SKM-1 treated with dmso at 0.1 percent for 144 hours (cell line): ENCODE measurements around the gene PIP5K1B.

Source experiments
- DNase-seq: peaks from one replicate; lab custom pipeline; 2025; ENCODE audit not compliant: unreplicated experiment; lab: John Stamatoyannopoulos, UW

Gene PIP5K1B

GRCh38 chr9:68733021-68733405 is 28.0 kb downstream of the PIP5K1B start:
- no peak for DNase-seq

DNA sequence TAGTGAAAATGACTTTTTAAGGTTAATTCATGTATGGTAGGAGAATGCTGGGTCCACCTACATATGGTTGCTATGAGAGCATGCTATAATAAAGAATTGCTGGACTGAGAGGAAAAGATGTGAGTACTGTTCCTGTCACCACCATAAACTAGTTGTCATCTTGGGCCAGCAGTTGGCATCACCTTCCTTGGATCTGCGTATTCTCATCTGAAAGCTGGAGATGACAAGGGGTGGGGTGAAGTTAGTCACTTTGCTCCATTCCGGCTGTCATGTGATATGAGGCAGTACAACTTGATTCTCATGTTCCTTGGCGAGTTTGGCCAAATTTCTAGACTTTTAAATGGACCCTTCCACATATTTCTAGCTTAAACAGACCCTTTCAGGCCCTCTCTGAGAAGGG is 33.3 kb downstream of the PIP5K1B start:
- no peak for DNase-seq

GRCh38 chr9:68739621-68740174 is 34.7 kb downstream of the PIP5K1B start:
- DNase-seq: no peak

- DNase-seq: no peak
These were observed 35.5 kb downstream of the PIP5K1B start for GRCh38 chr9:68740561-68740960.

- no peak for DNase-seq
These were observed 36.2 kb downstream of the PIP5K1B start for GRCh38 chr9:68741234-68741633.

GRCh38 chr9:68741704-68742332 is 36.8 kb downstream of the PIP5K1B start:
- DNase-seq: no peak

GRCh38 chr9:68742333-68742730 is 37.3 kb downstream of the PIP5K1B start:
- DNase-seq: no peak

GRCh38 chr9:68744426-68744825 is 39.4 kb downstream of the PIP5K1B start:
- DNase-seq: no peak

DNA sequence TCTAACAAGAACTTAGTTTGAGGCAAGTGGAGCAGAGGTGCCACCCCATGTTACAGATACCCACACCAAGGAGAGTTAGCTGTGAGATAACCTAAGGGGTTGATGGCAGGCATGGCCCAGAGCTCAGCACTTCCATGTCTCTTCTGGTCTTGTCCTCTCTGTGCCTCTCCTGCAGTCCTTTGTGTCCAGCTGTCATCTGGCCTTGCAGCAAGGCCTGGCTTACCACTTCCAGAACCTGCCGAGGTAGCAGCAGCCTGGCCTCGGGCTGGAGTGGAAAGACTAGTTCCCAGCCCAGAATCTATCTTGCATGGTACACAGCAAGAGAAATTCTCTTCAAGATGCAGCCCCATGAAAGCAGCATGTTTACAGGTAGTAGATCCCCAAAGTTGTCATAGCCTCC is 41.5 kb downstream of the PIP5K1B start:
- no peak for DNase-seq

GRCh38 chr9:68747043-68747533 is 42.0 kb downstream of the PIP5K1B start:
- DNase-seq: no peak

GRCh38 chr9:68749135-68749534 is 44.1 kb downstream of the PIP5K1B start:
- no peak for DNase-seq

- DNase-seq: no peak
These were observed 44.6 kb downstream of the PIP5K1B start for GRCh38 chr9:68749579-68750159.

DNA sequence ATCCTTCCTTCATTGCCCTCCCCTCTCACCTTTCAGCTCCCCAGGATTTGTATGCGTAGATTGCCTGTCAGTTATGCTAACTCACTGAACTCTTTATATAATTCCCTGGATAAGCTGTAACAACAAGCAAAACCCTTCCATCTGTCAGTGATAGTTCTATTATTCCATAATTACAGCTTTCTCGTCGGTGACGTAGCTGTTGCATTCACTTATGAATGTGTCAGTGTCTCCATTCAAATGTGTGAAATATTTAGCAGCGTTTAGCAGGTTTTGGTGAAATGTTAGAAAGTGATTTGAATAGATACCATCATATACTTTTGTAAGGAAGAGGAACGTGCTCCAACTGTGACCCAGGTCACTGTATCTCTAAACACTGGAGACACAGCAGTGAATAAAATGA is 45.2 kb downstream of the PIP5K1B start:
- no peak for DNase-seq

DNA sequence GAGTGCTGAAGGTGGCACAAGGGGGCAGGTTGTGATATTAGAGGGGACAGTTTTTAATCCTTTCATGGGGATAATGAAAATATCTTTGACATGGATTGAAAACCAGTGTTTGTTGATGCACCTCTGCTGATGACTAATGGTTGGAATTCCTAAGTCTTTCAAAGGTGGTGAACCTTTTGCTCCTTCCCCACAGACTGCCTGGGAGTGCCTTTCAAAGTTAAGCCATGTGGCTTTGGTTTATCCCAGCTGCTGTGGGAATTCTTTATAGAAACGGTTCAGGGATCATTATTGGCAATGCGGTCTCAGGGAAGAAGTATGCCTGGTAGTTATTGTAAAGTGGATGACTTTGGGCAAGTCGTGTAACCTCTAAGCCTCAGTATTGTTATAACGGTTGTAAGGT is 45.7 kb downstream of the PIP5K1B start:
- no peak for DNase-seq

DNA sequence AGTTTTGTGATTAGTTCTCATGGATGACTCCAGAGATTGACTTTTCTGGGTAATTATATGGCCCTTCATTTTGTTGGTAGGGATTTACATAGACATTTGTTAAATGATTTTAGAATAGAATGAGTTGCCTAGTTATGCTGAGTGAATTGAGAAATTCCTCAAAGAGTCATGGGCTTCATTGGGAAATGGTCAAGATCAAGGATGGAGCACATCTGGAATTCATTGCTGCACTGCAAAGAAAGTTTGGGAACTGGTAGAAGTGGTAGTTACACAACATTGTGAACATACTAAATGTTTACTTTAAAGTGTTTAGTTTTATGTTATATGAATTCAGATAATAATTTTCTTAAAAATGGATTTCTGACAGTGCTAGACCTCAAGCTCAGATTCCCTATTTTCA is 46.5 kb downstream of the PIP5K1B start:
- no peak for DNase-seq

GRCh38 chr9:68755051-68755450 is 50.0 kb downstream of the PIP5K1B start:
- no peak for DNase-seq

- no peak for DNase-seq
These were observed 50.7 kb downstream of the PIP5K1B start for GRCh38 chr9:68755752-68756151.

DNA sequence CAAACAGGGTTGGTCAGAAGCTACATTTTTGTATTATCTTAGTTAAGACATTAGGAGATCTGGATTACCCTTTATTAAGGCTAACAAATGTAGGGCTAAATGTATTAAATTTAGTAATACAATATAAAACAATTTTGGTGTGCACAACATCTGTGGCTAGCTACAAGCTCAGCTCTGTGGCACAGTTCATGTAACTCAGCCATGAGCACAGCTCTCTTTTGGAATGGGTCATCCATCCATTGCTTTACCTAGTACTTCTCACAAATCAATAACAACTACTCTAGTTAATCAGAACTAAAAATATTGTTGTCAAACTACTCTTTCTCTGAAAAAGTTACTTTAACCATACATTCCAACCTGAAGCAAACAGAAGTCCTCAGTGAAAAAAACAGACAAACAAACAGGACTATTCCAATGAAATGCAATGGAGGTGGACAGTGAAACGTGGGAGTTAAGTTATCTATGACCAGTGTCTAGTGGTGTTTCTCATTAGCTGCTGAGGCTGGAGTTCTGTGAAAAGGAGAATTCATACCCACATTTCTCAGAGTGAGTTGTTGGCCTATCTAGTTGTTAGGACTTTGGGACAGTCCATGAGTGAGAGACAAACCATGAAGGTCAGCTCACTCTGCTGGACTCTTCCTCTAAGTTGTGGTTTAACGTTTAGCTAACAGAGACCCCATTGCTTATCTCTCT is 55.1 kb downstream of the PIP5K1B start:
- DNase-seq: no peak

DNA sequence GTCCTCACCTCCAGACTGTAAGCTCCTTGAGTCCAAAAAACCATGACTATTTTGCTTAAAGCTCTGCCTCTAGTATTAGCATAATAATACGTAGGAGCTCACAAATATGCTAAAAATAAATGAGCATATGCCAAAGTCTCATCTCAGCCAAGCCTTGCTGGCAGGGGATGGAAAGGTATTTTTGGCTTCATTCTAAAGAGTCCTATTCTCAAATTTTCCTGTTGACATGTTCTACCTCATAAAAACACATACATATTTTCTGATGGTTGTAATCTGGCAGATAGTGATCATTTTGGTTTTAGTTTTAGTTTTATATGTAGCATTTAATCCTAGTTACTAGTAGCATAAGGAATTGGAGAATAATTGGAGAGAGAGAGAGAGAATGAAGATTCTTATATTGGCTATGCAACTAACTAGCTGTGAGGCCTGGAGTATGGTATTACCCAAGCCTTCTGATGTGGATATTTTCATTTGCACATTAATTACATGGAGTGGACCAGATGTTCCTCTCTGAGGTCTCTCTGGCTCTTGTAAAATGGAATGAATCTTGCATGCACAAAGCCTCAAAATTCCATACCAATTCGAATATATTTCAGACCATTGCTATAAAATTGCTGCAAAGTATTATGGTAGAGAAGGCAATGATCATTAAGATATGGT is 55.8 kb downstream of the PIP5K1B start:
- DNase-seq: no peak

GRCh38 chr9:68762570-68762969 is 57.5 kb downstream of the PIP5K1B start:
- DNase-seq: no peak

DNA sequence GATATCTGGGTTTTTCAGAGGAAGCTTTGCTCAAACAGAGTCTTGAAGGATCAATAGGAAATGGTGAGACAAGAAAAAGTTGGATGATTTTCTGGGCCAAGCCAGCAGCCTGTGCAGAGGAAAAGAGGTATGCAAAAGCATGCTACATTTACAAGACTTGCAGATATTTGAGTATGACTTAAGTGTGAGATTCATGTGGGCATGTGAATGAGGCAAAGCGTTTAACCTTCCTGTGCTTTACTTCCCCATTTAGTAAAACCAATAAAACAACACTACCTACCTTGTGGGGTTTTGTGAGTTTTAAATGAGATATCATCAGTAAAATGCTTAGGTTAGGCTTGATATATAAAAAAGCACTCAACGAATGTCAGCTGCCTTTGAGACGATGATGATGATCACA is 58.1 kb downstream of the PIP5K1B start:
- DNase-seq: no peak

- DNase-seq: no peak
These were observed 63.6 kb downstream of the PIP5K1B start for GRCh38 chr9:68768619-68769018.
